ENCODE measurements around the gene OGFRL1. TPM values are rescaled to one million over a fixed set of nuclear protein-coding genes. Genes with fewer than 3 reads are reported as not detected.

Gene OGFRL1
- total and polyA plus RNA-seq, 4 experiments from 2014 or later: 3.3 to 12.0 (median 7.8) TPM

DNA sequence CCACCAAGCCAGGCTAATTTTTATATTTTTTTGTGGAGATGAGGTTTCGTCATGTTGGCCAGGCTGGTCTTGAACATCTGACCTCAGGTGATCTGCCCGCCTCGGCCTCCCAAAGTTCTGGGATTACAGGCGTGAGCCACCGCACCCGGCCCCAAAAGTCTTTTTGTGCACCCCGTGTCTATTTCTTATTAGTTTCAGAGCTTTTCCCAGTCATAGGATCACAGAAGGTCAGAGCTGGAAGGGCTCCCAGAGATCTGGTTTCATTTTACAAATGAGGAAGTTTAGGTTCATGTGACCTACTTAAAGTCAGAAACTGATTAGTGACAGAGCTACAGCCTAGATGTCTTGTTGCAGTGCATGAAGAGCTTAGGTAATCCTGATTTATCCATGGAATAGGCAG is 1.6 kb upstream of the OGFRL1 start:
- Histone ChIP-seq H3K27me3 (ENCODE audit: insufficient read depth, low read length) (no peaks in the 10 kb centered on the region), H3K27ac (ENCODE audit: low read depth, low read length) (no peak overlapping the region), H3K4me3 (ENCODE audit: low read length in 2 of 2) (no peak overlapping the region), H3K36me3 (ENCODE audit: insufficient read depth, low read length) (no peaks in the 10 kb centered on the region), H3K9me3 (ENCODE audit: control insufficient read depth in 1 of 2, low read length in 2 of 2) (no peaks in the 10 kb centered on the region), H3K4me1 (ENCODE audit: insufficient read depth, low read length) (peaks cover 37% of the 10 kb centered on the region)
- Mint-ChIP-seq H3K27me3 (no peaks in the 10 kb centered on the region), H3K9me3 (no peaks in the 10 kb centered on the region), H3K27ac (peak overlapping the region in 6 of 7 donors; percentile 69 to 88 (median 81)), H3K36me3 (peaks cover 0 to 5% of the 10 kb centered on the region in 2 donors), H3K4me1 (peaks cover 32 to 40% (median 38%) of the 10 kb centered on the region in 4 donors), H3K4me3 (peak overlapping the region; percentile 73 to 88 (median 84))
- no peak for DNase-seq
- POLR2A ChIA-PET (ENCODE audit: partially characterized antibody): interaction anchor here (0.9 to 3.1 kb wide), 7 partner anchors 9 to 1490 kb away, joined by 3 to 41 read pairs (median 4); partner anchors contain the start of gene LMBRD1
- CTCF ChIA-PET (ENCODE audit: partially characterized antibody): interaction anchor here (1.6 to 3.1 kb wide), 5 partner anchors 9 to 96 kb away, joined by 4 to 15 read pairs (median 12); no protein-coding TSS in a partner anchor
- intact Hi-C loops (cut with micrococcal nuclease): loop anchor here (5.0 to 10.0 kb wide), 2 partner anchors 40 to 872 kb away; partner anchors contain the start of gene FAM135A

DNA sequence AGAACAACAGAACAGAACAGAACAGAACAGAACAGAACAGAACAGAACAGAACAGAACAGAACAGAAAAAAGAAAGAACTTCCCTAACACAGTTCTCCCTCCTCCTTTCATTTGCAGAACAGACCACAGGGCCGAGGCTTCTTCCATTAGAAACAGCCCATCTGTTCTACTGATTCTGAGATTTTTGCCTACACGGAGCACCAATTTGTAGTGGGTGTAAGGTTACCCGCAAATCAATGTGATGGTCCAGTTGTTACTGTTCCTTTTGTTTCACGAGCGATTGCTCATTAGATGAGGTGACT is 734 bp upstream of the OGFRL1 start:
- ChIA-PET CTCF (ENCODE audit: partially characterized antibody) (interaction anchor here (0.9 to 3.1 kb wide), 10 partner anchors 9 to 97 kb away, joined by 3 to 15 read pairs (median 4); no protein-coding TSS in a partner anchor), POLR2A (ENCODE audit: partially characterized antibody) (interaction anchor here (0.7 to 3.1 kb wide), 20 partner anchors 8 to 1491 kb away, joined by 3 to 41 read pairs (median 3); partner anchors contain the start of genes LMBRD1 and SDHAF4)
- H3K27me3 ChIP-seq (ENCODE audit: insufficient read depth, low read length): no peaks in the 10 kb centered on the region
- H3K4me3 ChIP-seq (ENCODE audit: low read length in 2 of 2): peak overlapping the region; percentile 52 to 66
- H3K27ac ChIP-seq (ENCODE audit: low read depth, low read length): peak overlapping the region; percentile 69
- DNase-seq: no peak
- intact Hi-C loops (cut with micrococcal nuclease): loop anchor here (2.0 to 10.0 kb wide), 4 partner anchors 41 to 873 kb away; partner anchors contain the start of gene FAM135A
- H3K36me3 Mint-ChIP-seq: peaks cover 0 to 7% of the 10 kb centered on the region in 2 donors
- H3K4me1 Mint-ChIP-seq: peaks cover 34 to 43% (median 40%) of the 10 kb centered on the region in 4 donors
- H3K9me3 ChIP-seq (ENCODE audit: control insufficient read depth in 1 of 2, low read length in 2 of 2): no peaks in the 10 kb centered on the region
- H3K9me3 Mint-ChIP-seq: no peaks in the 10 kb centered on the region
- H3K4me3 Mint-ChIP-seq: peak overlapping the region; percentile 73 to 88 (median 84)
- H3K27ac Mint-ChIP-seq: peak overlapping the region; percentile 69 to 88 (median 81)
- H3K27me3 Mint-ChIP-seq: no peaks in the 10 kb centered on the region
- peaks cover 40% of the 10 kb centered on the region for H3K4me1 ChIP-seq (ENCODE audit: insufficient read depth, low read length)
- no peaks in the 10 kb centered on the region for H3K36me3 ChIP-seq (ENCODE audit: insufficient read depth, low read length)

DNA sequence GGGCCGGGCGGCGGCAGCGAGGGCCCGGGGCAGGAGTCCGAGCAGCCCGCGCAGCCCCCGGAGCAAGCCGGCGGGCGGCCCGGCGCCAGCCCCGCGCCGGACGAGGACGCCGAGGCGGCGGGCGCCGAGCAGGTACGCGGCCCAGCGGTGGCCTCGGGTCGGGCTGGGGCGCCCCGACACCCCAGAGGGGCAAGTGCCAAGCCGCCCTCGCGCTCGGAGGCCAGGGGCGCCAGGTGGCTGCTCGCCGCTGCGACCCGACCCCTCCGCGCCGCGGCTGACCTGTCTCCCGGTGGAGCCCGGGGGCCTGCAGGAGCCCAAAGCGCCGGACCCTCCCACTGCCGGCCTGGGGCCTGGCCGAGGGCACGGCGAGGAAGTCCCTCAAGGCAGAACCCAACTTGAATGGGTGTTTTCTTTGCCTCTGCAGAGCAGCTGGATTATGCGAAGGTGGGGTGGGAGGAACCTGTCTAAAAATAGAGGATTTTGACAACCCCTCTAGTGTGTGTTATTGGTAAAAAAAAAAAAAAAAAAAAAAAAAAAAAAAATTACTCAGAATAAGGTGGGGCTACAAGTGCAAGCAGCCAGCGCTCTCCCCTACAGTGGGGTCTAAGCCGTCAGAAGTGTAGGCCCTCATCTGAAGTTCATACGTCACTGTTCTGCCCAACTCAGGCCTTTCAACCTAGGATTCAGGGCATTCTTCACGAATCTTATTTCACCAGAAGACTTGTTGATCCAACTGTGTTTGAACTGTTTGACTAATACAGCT is 609 bp downstream of the OGFRL1 start:
- CTCF ChIA-PET (ENCODE audit: partially characterized antibody): interaction anchor here (1.4 to 3.1 kb wide), 5 partner anchors 8 to 98 kb away, joined by 3 to 15 read pairs (median 12); no protein-coding TSS in a partner anchor
- H3K27me3 Mint-ChIP-seq: no peaks in the 10 kb centered on the region
- POLR2A ChIA-PET (ENCODE audit: partially characterized antibody): interaction anchor here (1.0 to 3.1 kb wide), 10 partner anchors 9 to 722 kb away, joined by 3 to 41 read pairs (median 4); partner anchors contain the start of gene SDHAF4
- peaks cover 34 to 48% (median 44%) of the 10 kb centered on the region in 4 donors for H3K4me1 Mint-ChIP-seq
- intact Hi-C loops (cut with micrococcal nuclease): loop anchor here (2.0 to 10.0 kb wide), 4 partner anchors 42 to 874 kb away; partner anchors contain the start of gene FAM135A
- H3K9me3 Mint-ChIP-seq: no peaks in the 10 kb centered on the region
- Histone ChIP-seq H3K4me1 (ENCODE audit: insufficient read depth, low read length) (peaks cover 40% of the 10 kb centered on the region), H3K4me3 (ENCODE audit: low read length in 2 of 2) (peak overlapping the region in 1 of 2 donors; percentile 41), H3K27me3 (ENCODE audit: insufficient read depth, low read length) (no peaks in the 10 kb centered on the region), H3K27ac (ENCODE audit: low read depth, low read length) (no peak overlapping the region), H3K9me3 (ENCODE audit: control insufficient read depth in 1 of 2, low read length in 2 of 2) (no peaks in the 10 kb centered on the region), H3K36me3 (ENCODE audit: insufficient read depth, low read length) (no peaks in the 10 kb centered on the region)
- peak overlapping the region; percentile 83 to 91 (median 85) for H3K4me3 Mint-ChIP-seq
- peak overlapping the region; percentile 43 to 79 (median 68) for H3K27ac Mint-ChIP-seq
- peaks cover 12 to 15% of the 10 kb centered on the region in 2 donors for H3K36me3 Mint-ChIP-seq
- DNase-seq: peak; percentile 19 to 40 (median 30)

DNA sequence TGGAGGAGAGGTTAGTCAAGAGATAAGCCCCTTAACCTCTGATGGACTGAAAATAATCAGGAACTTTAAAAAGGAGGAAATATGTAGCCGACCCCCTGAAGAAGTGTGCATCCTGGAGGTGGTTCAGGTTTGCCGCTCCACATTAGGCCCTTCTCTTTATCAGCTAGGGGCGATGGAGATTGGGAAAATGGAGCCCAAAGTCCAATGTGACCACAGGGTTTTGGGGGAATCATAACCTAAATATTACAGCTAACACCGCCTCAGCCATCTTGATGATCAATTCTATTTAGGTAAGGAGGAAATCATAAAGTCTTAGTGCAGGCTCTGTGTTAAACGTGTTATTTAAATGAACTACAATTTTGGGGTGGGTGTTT is 1.2 kb downstream of the OGFRL1 start:
- no peaks in the 10 kb centered on the region for H3K9me3 ChIP-seq (ENCODE audit: control insufficient read depth in 1 of 2, low read length in 2 of 2)
- Mint-ChIP-seq H3K27ac (peak overlapping the region in 6 of 7 donors; percentile 43 to 79 (median 72)), H3K4me1 (peaks cover 34 to 48% (median 44%) of the 10 kb centered on the region in 4 donors), H3K27me3 (no peaks in the 10 kb centered on the region), H3K9me3 (no peaks in the 10 kb centered on the region), H3K36me3 (peaks cover 16 to 18% of the 10 kb centered on the region in 2 donors), H3K4me3 (peak overlapping the region; percentile 83 to 91 (median 85))
- H3K4me3 ChIP-seq (ENCODE audit: low read length in 2 of 2): peak overlapping the region in 1 of 2 donors; percentile 41
- H3K4me1 ChIP-seq (ENCODE audit: insufficient read depth, low read length): peaks cover 40% of the 10 kb centered on the region
- ChIA-PET CTCF (ENCODE audit: partially characterized antibody) (interaction anchor here (1.3 to 3.1 kb wide), 3 partner anchors 19 to 96 kb away, joined by 3 to 12 read pairs (median 3); no protein-coding TSS in a partner anchor), POLR2A (ENCODE audit: partially characterized antibody) (interaction anchor here (1.7 kb wide), 1 partner anchor 62 kb away, joined by 4 read pairs; no protein-coding TSS in a partner anchor)
- no peaks in the 10 kb centered on the region for H3K27me3 ChIP-seq (ENCODE audit: insufficient read depth, low read length)
- no peaks in the 10 kb centered on the region for H3K36me3 ChIP-seq (ENCODE audit: insufficient read depth, low read length)
- no peak overlapping the region for H3K27ac ChIP-seq (ENCODE audit: low read depth, low read length)
- DNase-seq: peak in 1 of 5 donors; percentile 31
- intact Hi-C loops (cut with micrococcal nuclease): loop anchor here (2.0 to 10.0 kb wide), 4 partner anchors 42 to 875 kb away; partner anchors contain the start of gene FAM135A

DNA sequence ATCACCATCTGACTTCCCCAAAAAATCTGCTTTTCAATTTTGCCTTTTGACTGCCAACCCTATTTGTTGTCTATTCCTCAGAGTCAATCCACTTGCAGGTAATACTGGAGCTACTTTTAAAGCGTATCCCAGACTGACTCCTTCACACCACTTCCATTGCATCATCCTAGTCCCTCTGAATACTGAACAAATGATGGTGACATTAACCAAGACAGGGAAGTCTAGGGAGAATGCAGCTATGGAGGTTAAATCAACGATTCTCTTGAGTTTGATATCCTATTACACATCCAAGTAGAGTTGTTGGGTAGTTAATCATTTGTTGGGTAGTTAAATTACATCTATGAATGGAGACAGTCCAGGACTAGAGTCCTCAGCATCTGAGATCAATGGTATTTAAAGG is 2.0 kb downstream of the OGFRL1 start:
- CTCF ChIA-PET (ENCODE audit: partially characterized antibody): interaction anchor here (1.3 kb wide), 1 partner anchor 19 kb away, joined by 3 read pairs; no protein-coding TSS in a partner anchor
- no peaks in the 10 kb centered on the region for H3K27me3 ChIP-seq (ENCODE audit: insufficient read depth, low read length)
- POLR2A ChIA-PET (ENCODE audit: partially characterized antibody): interaction anchor here (1.7 kb wide), 1 partner anchor 62 kb away, joined by 4 read pairs; no protein-coding TSS in a partner anchor
- no peaks in the 10 kb centered on the region for H3K9me3 Mint-ChIP-seq
- H3K4me1 Mint-ChIP-seq: peaks cover 34 to 48% (median 44%) of the 10 kb centered on the region in 4 donors
- no peak overlapping the region for H3K4me3 ChIP-seq (ENCODE audit: low read length in 2 of 2)
- intact Hi-C loops (cut with micrococcal nuclease): no loop called here
- DNase-seq: no peak
- no peak overlapping the region for H3K27ac ChIP-seq (ENCODE audit: low read depth, low read length)
- peaks cover 23 to 26% of the 10 kb centered on the region in 2 donors for H3K36me3 Mint-ChIP-seq
- H3K9me3 ChIP-seq (ENCODE audit: control insufficient read depth in 1 of 2, low read length in 2 of 2): no peaks in the 10 kb centered on the region
- H3K4me1 ChIP-seq (ENCODE audit: insufficient read depth, low read length): peaks cover 40% of the 10 kb centered on the region
- H3K27me3 Mint-ChIP-seq: no peaks in the 10 kb centered on the region
- H3K27ac Mint-ChIP-seq: peak overlapping the region in 4 of 7 donors; percentile 25 to 77 (median 60)
- peak overlapping the region; percentile 7 to 91 (median 84) for H3K4me3 Mint-ChIP-seq
- H3K36me3 ChIP-seq (ENCODE audit: insufficient read depth, low read length): no peaks in the 10 kb centered on the region

DNA sequence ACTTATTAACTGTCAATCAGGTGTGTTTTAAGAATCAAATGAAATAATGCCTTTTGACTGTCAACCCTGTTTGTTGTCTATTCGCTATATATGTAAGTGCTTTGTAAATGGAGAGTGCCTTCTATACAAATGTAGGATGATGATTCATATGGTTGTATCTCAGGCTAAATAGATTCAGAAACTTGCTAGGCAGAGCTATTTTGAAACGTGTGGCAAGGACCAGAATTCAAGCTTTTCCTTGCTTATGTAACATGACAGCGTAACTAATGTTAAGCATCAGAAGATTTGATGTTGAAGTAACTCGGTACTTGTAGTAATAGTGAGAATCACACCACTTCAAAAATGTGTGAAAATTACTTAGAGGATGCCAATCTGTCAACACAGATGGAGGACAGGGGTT is 3.4 kb downstream of the OGFRL1 start:
- H3K9me3 Mint-ChIP-seq: no peaks in the 10 kb centered on the region
- ChIA-PET CTCF (ENCODE audit: partially characterized antibody) (interaction anchor here (0.8 kb wide), 1 partner anchor 52 kb away, joined by 3 read pairs; no protein-coding TSS in a partner anchor), POLR2A (ENCODE audit: partially characterized antibody) (interaction anchor here (0.8 kb wide), 1 partner anchor 64 kb away, joined by 3 read pairs; no protein-coding TSS in a partner anchor)
- intact Hi-C loops (cut with micrococcal nuclease): no loop called here
- Histone ChIP-seq H3K36me3 (ENCODE audit: insufficient read depth, low read length) (no peaks in the 10 kb centered on the region), H3K27ac (ENCODE audit: low read depth, low read length) (no peak overlapping the region), H3K27me3 (ENCODE audit: insufficient read depth, low read length) (no peaks in the 10 kb centered on the region), H3K4me1 (ENCODE audit: insufficient read depth, low read length) (peaks cover 39% of the 10 kb centered on the region), H3K9me3 (ENCODE audit: control insufficient read depth in 1 of 2, low read length in 2 of 2) (no peaks in the 10 kb centered on the region), H3K4me3 (ENCODE audit: low read length in 2 of 2) (no peak overlapping the region)
- peaks cover 30 to 34% of the 10 kb centered on the region in 2 donors for H3K36me3 Mint-ChIP-seq
- no peak for DNase-seq
- peaks cover 32 to 46% (median 43%) of the 10 kb centered on the region in 4 donors for H3K4me1 Mint-ChIP-seq
- no peaks in the 10 kb centered on the region for H3K27me3 Mint-ChIP-seq
- H3K4me3 Mint-ChIP-seq: peak overlapping the region in 5 of 8 donors; percentile 1 to 47 (median 28)
- H3K27ac Mint-ChIP-seq: peak overlapping the region in 1 of 7 donors; percentile 47
